Memory B cell (primary cell): Measurements from ENCODE around the gene GKN1.

ENCODE experiments used
- ATAC-seq: fragments of 150-1000 bp; cut with Tn5 transposase; 2 replicates; pipeline ENCODE4 v1.10.0; 2021; ENCODE audit warnings: low read depth, mild to moderate bottlenecking, moderate library complexity
- DNase-seq, 2 donors: peaks; one replicate each; pipeline ENCODE4 v3.0.0; 2022; ENCODE audit warnings: low spot score in 2 of 2
- H3K27ac Mint-ChIP-seq: one replicate; pipeline ENCODE4 v1.8.0; 2022; ENCODE audit warnings: mild to moderate bottlenecking, moderate library complexity, mixed read lengths
- H3K27me3 Mint-ChIP-seq: one replicate; pipeline ENCODE4 v1.8.0; 2022; ENCODE audit warnings: mixed read lengths
- H3K36me3 Mint-ChIP-seq: one replicate; pipeline ENCODE4 v1.8.0; 2022; ENCODE audit warnings: mild to moderate bottlenecking, mixed read lengths
- H3K4me1 Mint-ChIP-seq: one replicate; pipeline ENCODE4 v1.8.0; 2022; ENCODE audit warnings: mixed read lengths
- H3K4me3 Mint-ChIP-seq: one replicate; pipeline ENCODE4 v1.8.0; 2022; ENCODE audit warnings: mild to moderate bottlenecking, moderate library complexity, mixed read lengths
- H3K9me3 Mint-ChIP-seq: one replicate; pipeline ENCODE4 v1.8.0; 2022; ENCODE audit warnings: mixed read lengths

The GKN1 gene

DNA sequence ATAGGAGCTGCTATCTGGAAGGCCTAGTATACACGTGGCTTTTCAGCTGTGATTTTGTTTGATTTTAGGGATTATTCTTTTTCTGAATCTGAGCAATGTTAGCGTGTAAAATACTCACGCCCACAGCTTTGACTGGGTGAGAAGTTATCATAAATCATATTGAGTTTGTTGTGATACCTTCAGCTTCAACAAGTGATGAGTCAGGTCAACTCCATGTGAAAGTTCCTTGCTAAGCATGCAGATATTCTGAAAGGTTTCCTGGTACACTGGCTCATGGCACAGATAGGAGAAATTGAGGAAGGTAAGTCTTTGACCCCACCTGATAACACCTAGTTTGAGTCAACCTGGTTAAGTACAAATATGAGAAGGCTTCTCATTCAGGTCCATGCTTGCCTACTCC lies at the start of gene GKN1:
Gene GKN1 (plus strand): TSS at position 386 of the 400 bp plus-strand sequence. CDS start 42 bp downstream, outside the sequence.
- DNase-seq, result no peak
- no peaks in the 10 kb centered on the region for H3K36me3 Mint-ChIP-seq
- no peak within 1 kb of the TSS for H3K27ac Mint-ChIP-seq
- ATAC-seq, result no peak
- no peak within 1 kb of the TSS for H3K4me3 Mint-ChIP-seq
- H3K9me3 Mint-ChIP-seq, result no peaks in the 10 kb centered on the region
- H3K4me1 Mint-ChIP-seq, result no peaks in the 10 kb centered on the region
- H3K27me3 Mint-ChIP-seq, result peaks cover 10% of the 10 kb centered on the region

DNA sequence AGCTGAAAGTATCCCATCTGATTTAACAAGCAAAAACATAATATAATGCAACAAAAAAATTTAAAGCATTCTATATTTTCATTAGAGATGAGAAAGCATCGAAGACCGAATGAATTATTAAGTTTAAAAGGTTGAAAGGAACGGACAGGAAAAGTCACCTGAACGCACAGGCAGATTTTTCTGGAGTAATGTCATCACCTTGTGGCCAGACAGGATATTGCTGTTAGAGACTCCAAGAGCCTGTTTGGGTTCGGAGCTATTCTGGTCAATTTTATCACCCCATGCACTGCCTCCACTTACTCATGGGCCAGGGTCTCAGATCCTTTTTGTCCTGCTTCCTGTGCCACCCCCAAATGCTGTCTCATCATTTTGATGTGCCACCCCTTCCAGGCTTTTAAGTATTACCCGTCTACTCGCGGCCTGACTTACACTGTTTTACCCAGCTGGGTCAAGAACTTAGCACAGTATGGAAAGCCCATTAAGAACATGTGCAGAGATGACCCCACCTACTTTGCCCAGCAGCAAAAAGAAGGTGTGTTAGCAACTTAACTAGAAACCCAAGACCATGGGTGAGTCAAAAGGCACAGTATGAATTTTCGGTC lies 49.0 kb upstream of the GKN1 start:
- H3K27ac Mint-ChIP-seq, result no peak overlapping the region
- no peaks in the 10 kb centered on the region for H3K9me3 Mint-ChIP-seq
- ATAC-seq (peak; percentile 79), DNase-seq (peak; percentile 52 to 59)
- no peaks in the 10 kb centered on the region for H3K27me3 Mint-ChIP-seq
- no peaks in the 10 kb centered on the region for H3K36me3 Mint-ChIP-seq
- no peak overlapping the region for H3K4me3 Mint-ChIP-seq
- H3K4me1 Mint-ChIP-seq, result no peaks in the 10 kb centered on the region

- no peaks in the 10 kb centered on the region for H3K27me3 Mint-ChIP-seq
Observed at GRCh38 chr2:68926796-68927195, 47.6 kb upstream of the GKN1 start.

DNA sequence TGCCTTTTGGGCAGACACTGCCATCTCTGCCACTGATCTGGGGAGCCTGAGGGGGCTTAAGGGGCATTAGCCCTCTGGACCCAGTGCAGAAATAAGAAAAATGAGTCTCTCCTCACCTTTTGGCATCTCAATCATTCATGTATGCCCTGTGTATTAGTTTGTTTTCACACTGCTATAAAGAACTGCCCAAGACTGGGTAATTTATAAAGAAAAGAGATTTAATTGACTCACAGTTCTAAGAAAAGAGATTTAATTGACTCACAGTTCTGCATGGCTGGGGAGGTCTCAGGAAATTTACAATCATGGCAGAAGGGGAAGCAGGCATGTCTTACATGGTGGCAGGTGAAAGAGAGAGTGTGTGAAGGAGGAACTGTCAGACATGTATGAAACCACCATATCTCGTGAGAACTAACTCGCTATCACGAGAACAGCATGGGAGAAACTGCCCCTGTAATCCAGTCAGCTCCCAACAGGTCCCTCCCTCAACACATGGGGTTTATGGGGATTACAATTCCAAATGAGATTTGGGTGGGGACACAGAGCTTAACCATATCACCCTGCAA lies 43.2 kb upstream of the GKN1 start:
- DNase-seq (no peak), ATAC-seq (peak; percentile 55)
- H3K4me1 Mint-ChIP-seq, result no peaks in the 10 kb centered on the region
- peaks cover 6% of the 10 kb centered on the region for H3K27me3 Mint-ChIP-seq
- no peaks in the 10 kb centered on the region for H3K36me3 Mint-ChIP-seq
- no peak overlapping the region for H3K27ac Mint-ChIP-seq
- H3K9me3 Mint-ChIP-seq, result peaks cover 1% of the 10 kb centered on the region
- H3K4me3 Mint-ChIP-seq, result no peak overlapping the region

More at GRCh38 chr2:68926796-68927195, 47.6 kb upstream of the GKN1 start:
- Mint-ChIP-seq H3K27ac (no peak overlapping the region), H3K4me1 (no peaks in the 10 kb centered on the region), H3K9me3 (peaks cover 1% of the 10 kb centered on the region), H3K36me3 (no peaks in the 10 kb centered on the region), H3K4me3 (no peak overlapping the region)
- DNase-seq (no peak), ATAC-seq (no peak)

- H3K27ac Mint-ChIP-seq, result no peak overlapping the region
- no peaks in the 10 kb centered on the region for H3K4me1 Mint-ChIP-seq
- peaks cover 1% of the 10 kb centered on the region for H3K9me3 Mint-ChIP-seq
- no peak for DNase-seq
- H3K36me3 Mint-ChIP-seq, result no peaks in the 10 kb centered on the region
- no peak overlapping the region for H3K4me3 Mint-ChIP-seq
- H3K27me3 Mint-ChIP-seq, result peaks cover 6% of the 10 kb centered on the region
- ATAC-seq, result no peak
Observed at GRCh38 chr2:68931799-68932198, 42.6 kb upstream of the GKN1 start.

DNA sequence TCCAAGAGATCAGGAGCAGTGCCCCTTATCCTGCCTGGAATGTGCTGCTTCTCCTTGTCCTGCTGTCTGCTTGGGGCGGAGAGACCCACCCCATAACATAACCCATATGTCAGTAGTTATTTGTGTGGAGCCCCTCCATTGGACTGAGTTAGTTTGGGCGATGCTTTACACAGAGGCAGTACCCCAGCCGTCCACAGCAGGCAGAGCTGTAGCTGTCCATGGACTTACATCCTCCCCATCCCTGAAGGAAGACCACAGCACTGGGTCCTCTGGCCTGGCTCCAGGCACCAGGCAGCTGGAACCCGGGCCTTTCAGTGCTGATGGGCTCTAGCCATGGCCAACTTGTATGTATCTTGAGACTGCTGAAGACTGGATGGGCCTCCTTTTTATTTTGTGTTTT lies 42.0 kb upstream of the GKN1 start:
- Mint-ChIP-seq H3K4me3 (no peak overlapping the region), H3K36me3 (no peaks in the 10 kb centered on the region), H3K4me1 (no peaks in the 10 kb centered on the region), H3K27ac (no peak overlapping the region), H3K9me3 (peaks cover 1% of the 10 kb centered on the region), H3K27me3 (peaks cover 6% of the 10 kb centered on the region)
- ATAC-seq, result no peak
- no peak for DNase-seq

GRCh38 chr2:68934021-68934420 lies 40.4 kb upstream of the GKN1 start:
- Mint-ChIP-seq H3K27ac (no peak overlapping the region), H3K36me3 (no peaks in the 10 kb centered on the region), H3K4me3 (no peak overlapping the region), H3K27me3 (peaks cover 6% of the 10 kb centered on the region), H3K9me3 (peaks cover 4% of the 10 kb centered on the region), H3K4me1 (no peaks in the 10 kb centered on the region)
- ATAC-seq (no peak), DNase-seq (no peak)

GRCh38 chr2:68935471-68935870 lies 39.0 kb upstream of the GKN1 start:
- peaks cover 8% of the 10 kb centered on the region for H3K27me3 Mint-ChIP-seq
- H3K4me3 Mint-ChIP-seq, result no peak overlapping the region
- H3K36me3 Mint-ChIP-seq, result no peaks in the 10 kb centered on the region
- H3K27ac Mint-ChIP-seq, result no peak overlapping the region
- H3K4me1 Mint-ChIP-seq, result no peaks in the 10 kb centered on the region
- no peak for ATAC-seq
- no peak for DNase-seq
- peaks cover 10% of the 10 kb centered on the region for H3K9me3 Mint-ChIP-seq

DNA sequence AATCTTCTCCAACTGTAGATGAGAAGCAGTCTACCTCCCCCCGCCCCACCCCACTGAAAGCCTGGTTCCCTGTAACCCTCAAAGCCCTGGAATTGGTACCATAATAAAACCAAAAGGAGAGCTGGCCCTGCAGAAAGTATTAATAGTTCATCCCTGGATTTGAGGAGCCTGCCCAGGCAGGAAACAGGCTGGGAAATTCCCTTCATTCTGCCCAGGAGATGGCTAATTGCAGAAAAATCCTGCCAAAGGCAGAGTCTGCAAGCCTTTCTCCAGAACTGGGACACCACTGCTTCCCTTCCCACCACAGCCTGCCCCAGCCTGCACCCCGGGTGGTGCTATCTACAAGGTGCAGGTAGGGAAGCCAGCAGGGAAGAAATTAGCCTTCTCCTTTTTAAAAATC lies 38.0 kb upstream of the GKN1 start:
- H3K36me3 Mint-ChIP-seq, result no peaks in the 10 kb centered on the region
- DNase-seq (no peak), ATAC-seq (no peak)
- H3K4me1 Mint-ChIP-seq, result no peaks in the 10 kb centered on the region
- no peak overlapping the region for H3K27ac Mint-ChIP-seq
- H3K4me3 Mint-ChIP-seq, result no peak overlapping the region
- peaks cover 10% of the 10 kb centered on the region for H3K27me3 Mint-ChIP-seq
- H3K9me3 Mint-ChIP-seq, result peaks cover 9% of the 10 kb centered on the region

DNA sequence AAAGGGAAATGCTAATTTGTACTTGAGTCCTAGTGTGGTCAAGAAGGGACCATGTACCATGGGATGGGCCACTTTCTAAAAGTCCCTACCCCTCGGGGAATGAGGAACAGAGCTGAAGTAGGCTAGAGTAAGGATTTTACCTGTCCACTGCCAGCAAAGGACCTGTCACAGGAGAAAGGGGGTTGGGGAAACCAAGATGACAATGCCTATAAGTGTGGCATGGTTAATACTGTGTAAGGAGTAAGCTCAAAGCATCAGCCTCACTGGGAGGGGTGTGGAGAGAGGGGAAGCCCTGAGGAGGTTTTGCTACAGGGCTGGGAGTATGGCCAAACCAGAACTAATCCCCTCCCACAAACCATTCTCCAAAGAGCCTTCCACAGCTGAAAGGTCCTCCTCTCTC lies 37.5 kb upstream of the GKN1 start:
- H3K4me3 Mint-ChIP-seq, result no peak overlapping the region
- H3K27me3 Mint-ChIP-seq, result peaks cover 10% of the 10 kb centered on the region
- H3K4me1 Mint-ChIP-seq, result no peaks in the 10 kb centered on the region
- DNase-seq (no peak), ATAC-seq (no peak)
- no peak overlapping the region for H3K27ac Mint-ChIP-seq
- H3K9me3 Mint-ChIP-seq, result peaks cover 9% of the 10 kb centered on the region
- H3K36me3 Mint-ChIP-seq, result no peaks in the 10 kb centered on the region

DNA sequence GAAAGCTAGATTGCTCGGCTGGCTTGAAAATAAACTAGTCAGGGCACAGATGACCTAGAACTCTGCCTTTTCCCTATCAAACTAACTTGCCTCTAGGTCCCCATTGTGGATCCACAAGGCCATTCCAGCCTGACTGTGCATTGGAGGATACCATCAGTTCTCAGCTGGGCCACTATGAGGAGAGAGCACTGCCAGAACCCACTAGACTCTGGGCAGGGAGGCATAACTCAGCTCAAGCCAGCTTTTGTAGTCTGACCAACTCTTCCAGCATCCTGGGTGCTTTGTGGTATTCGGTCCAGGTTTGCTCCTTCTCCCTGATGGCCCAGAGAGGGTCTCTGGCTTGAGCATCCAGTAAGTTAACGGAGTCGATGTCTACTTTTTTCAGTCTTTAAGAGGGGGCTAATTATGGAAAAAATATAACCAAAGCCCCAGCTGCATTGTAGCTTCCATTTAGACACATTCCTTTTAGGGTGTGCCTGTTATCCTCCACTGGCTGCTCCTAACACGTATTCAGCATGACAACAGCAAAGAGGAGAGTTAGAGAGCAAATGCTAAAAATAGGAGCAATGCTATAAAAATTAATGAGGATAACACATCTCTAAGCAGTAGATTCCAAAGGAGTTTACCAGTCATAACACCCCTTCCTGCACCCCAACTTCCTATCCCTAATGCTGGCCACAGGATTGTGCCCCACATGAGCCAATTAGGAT lies 36.9 kb upstream of the GKN1 start:
- DNase-seq, result no peak
- Mint-ChIP-seq H3K27ac (no peak overlapping the region), H3K4me1 (no peaks in the 10 kb centered on the region), H3K27me3 (peaks cover 13% of the 10 kb centered on the region), H3K9me3 (peaks cover 9% of the 10 kb centered on the region), H3K4me3 (no peak overlapping the region), H3K36me3 (no peaks in the 10 kb centered on the region)
- no peak for ATAC-seq

DNA sequence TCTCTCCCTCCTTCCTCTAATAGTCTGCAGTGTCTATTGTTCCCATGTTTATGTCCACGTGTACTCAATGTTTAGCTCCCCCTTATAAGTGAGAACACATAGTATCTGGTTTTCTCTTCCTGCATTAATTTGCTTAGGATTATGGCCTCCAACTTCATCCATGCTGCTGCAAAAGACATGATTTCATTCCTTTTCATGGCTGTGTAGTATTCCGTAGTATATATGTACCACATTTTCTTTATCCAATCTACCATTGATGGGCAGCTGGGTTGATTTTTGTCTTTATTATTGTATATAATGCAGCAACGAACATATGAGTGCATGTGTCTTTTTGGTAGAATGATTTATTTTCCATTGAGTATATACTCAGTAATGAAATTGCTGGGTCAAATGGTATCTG lies 35.5 kb upstream of the GKN1 start:
- H3K9me3 Mint-ChIP-seq, result peaks cover 9% of the 10 kb centered on the region
- ATAC-seq, result no peak
- H3K27me3 Mint-ChIP-seq, result peaks cover 17% of the 10 kb centered on the region
- DNase-seq, result no peak
- H3K36me3 Mint-ChIP-seq, result no peaks in the 10 kb centered on the region
- peaks cover 4% of the 10 kb centered on the region for H3K4me1 Mint-ChIP-seq
- H3K4me3 Mint-ChIP-seq, result no peak overlapping the region
- H3K27ac Mint-ChIP-seq, result no peak overlapping the region

- DNase-seq (no peak), ATAC-seq (no peak)
- no peaks in the 10 kb centered on the region for H3K36me3 Mint-ChIP-seq
- peaks cover 4% of the 10 kb centered on the region for H3K4me1 Mint-ChIP-seq
- no peak overlapping the region for H3K4me3 Mint-ChIP-seq
- H3K27ac Mint-ChIP-seq, result no peak overlapping the region
- peaks cover 9% of the 10 kb centered on the region for H3K9me3 Mint-ChIP-seq
- H3K27me3 Mint-ChIP-seq, result peaks cover 19% of the 10 kb centered on the region
Observed at GRCh38 chr2:68939962-68940361, 34.5 kb upstream of the GKN1 start.

GRCh38 chr2:68940369-68940768 lies 34.1 kb upstream of the GKN1 start:
- H3K4me3 Mint-ChIP-seq, result no peak overlapping the region
- H3K4me1 Mint-ChIP-seq, result peaks cover 4% of the 10 kb centered on the region
- peaks cover 9% of the 10 kb centered on the region for H3K9me3 Mint-ChIP-seq
- DNase-seq (no peak), ATAC-seq (no peak)
- H3K36me3 Mint-ChIP-seq, result no peaks in the 10 kb centered on the region
- H3K27me3 Mint-ChIP-seq, result peaks cover 19% of the 10 kb centered on the region
- H3K27ac Mint-ChIP-seq, result no peak overlapping the region

DNA sequence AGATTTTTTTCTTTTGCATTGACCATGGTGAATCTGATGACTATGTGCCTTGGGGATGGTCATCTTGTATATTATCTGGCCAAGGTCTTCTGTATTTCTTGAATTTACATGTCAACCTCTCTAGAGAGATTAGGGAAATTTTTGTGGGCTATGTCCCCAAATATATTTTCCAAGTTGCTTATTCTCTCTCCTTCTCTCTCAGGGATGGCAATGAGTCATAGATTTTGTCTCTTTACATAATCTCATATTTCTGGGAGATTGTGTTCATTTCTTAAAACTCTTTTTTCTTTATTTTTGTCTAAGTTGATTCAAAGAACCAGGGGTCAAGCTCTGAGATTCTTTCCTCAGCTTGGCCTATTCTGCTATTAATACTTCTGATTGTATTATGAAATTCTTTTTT lies 31.6 kb upstream of the GKN1 start:
- Mint-ChIP-seq H3K4me1 (peaks cover 4% of the 10 kb centered on the region), H3K27ac (no peak overlapping the region), H3K9me3 (peaks cover 9% of the 10 kb centered on the region), H3K27me3 (peaks cover 26% of the 10 kb centered on the region), H3K36me3 (no peaks in the 10 kb centered on the region), H3K4me3 (no peak overlapping the region)
- no peak for ATAC-seq
- no peak for DNase-seq
